C4-2B (cell line): Measurements from ENCODE around the gene CCDC182.

ENCODE experiments used
- H3K27ac ChIP-seq: fragments of 450-650 bp; 2 replicates; pipeline ENCODE4 v1.5.1; 2017
- ZFX ChIP-seq: fragments of 450-650 bp; IDR thresholded peaks from 2 replicates; pipeline ENCODE4 v1.6.1; 2017
- TF ChIP-seq, protein P1 (sequence below): fragments of 450-650 bp; conservative IDR thresholded peaks from 2 replicates; pipeline ENCODE4 v1.5.1; 2017; ENCODE audit warnings: mild to moderate bottlenecking

The CCDC182 gene

DNA sequence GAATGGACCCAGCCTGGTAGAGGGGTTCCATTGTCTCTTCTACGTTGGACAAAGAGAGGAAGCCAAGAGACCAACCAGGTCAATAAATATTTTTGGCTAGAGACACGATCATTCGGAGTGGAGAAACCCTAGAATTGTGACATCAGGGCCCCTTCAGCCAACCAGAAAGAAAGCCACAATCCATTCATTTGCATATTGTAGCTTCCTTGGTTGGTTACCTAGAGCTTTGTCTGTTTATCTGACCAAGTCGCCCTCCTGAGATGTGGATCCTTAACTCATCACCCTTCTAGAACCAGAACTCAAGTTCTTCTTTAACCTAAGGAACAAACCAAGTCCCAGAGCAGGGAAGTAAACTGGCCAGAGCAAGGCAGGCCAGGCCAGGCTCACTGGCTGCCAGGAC, at the start of gene CCDC182:
TSS of gene CCDC182 (minus strand) at position 58 of the 400 bp plus-strand sequence. CDS start at position 31, 27 bp downstream.
- TF ChIP-seq, protein P1, sequence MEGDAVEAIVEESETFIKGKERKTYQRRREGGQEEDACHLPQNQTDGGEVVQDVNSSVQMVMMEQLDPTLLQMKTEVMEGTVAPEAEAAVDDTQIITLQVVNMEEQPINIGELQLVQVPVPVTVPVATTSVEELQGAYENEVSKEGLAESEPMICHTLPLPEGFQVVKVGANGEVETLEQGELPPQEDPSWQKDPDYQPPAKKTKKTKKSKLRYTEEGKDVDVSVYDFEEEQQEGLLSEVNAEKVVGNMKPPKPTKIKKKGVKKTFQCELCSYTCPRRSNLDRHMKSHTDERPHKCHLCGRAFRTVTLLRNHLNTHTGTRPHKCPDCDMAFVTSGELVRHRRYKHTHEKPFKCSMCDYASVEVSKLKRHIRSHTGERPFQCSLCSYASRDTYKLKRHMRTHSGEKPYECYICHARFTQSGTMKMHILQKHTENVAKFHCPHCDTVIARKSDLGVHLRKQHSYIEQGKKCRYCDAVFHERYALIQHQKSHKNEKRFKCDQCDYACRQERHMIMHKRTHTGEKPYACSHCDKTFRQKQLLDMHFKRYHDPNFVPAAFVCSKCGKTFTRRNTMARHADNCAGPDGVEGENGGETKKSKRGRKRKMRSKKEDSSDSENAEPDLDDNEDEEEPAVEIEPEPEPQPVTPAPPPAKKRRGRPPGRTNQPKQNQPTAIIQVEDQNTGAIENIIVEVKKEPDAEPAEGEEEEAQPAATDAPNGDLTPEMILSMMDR: no peak
- TF ChIP-seq ZFX: no peak
- H3K27ac ChIP-seq: no peak within 1 kb of the TSS

DNA sequence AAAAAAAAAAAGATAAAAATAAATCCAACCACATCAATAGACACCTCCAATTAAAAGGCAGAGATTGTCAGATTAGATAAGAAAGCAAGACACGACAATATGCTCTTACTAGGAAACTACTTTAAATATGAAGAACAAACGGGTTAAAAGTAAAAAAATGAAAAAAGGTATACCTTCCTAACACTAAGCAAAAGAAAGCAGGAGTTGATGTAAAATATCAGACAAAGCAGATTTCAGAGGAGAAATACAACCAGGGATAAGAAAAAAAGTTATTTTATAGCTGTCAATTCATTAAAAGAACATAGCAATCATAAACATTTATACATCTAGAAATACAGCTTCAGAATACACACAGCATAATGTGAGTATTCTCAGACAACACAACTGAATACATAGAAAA, 49.7 kb upstream of the CCDC182 start:
- TF ChIP-seq, protein P1: no peak
- H3K27ac ChIP-seq: no peak overlapping the region

- H3K27ac ChIP-seq: no peak overlapping the region
- no peak for TF ChIP-seq ZFX
- TF ChIP-seq, protein P1: no peak
Measured at GRCh38 chr17:57788725-57789124, 43.6 kb upstream of the CCDC182 start.

DNA sequence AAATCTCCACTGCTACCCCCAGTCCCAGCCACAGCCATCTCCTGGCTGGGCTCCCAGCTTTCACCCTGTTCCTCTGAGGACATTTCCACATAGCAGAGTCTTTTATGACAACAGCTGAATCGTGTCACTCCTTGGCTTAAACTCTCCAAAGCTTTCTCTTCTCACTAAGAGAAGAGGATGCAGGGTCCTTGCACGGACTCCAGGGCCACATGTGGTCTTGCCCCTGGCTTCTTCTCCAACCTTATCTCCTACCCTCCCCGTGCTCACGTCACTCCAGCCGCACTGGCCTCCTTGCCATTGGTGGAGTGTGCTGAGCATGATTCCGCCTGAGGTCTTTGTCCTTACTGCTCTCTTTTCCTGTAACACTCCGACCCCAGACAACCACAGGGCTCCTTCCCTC, 39.9 kb upstream of the CCDC182 start:
- TF ChIP-seq ZFX: no peak
- TF ChIP-seq, protein P1: no peak
- no peak overlapping the region for H3K27ac ChIP-seq

- TF ChIP-seq ZFX: no peak
- TF ChIP-seq, protein P1: no peak
- H3K27ac ChIP-seq: no peak overlapping the region
Measured at GRCh38 chr17:57784226-57784895, 39.3 kb upstream of the CCDC182 start.

GRCh38 chr17:57783338-57783742, 38.2 kb upstream of the CCDC182 start:
- no peak overlapping the region for H3K27ac ChIP-seq
- TF ChIP-seq ZFX: no peak
- TF ChIP-seq, protein P1: peak; percentile 99

DNA sequence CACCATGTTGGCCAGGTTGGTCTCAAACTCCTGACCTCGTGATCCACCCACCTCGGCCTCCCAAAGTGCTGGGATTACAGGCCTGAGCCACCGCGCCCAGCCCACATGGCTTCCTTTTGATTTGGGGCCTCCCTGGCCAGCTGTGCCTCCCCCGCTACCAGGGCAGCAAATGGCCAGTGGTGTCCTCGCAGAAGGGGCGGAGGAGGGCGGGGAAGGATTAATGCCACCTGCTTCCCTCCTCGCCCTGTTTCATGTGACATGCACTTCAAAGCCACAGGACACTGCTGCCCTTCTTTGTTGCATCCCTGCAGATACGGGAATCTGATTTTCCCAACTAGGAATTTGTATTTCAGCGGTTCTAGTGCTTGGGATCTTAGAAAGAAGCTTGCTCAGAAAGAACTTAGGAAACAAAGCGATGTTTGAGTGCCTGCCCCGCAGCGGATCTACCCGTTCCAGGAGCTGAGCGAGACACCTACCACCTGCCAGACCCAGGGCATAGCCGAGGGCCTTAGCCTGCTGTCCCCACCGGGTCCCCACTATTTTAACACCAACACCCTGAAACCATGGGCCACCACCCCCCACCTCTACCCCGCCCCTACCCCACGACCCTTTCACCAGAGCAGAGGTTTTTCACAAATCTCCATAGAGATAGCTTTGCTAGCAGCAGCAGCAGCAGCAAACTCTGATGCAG, 37.7 kb upstream of the CCDC182 start:
- no peak overlapping the region for H3K27ac ChIP-seq
- TF ChIP-seq, protein P1: no peak
- no peak for TF ChIP-seq ZFX
